ENCODE results near the gene RAB40AL.
"Not testable (repeated sequence)": the region's sequence is repeated elsewhere in the genome, so short reads cannot be mapped to it uniquely, and the experiment has no call there.

RAB40AL gene
- 0 to 0.16 (median 0.03) reads per million in 18 experiments for total RNA-seq

- DNase-seq, result not testable (repeated sequence)
Observed at GRCh38 chrX:102936972-102937371, at the start of gene RAB40AL. TSS of gene RAB40AL (plus strand) at chrX:102937272. CDS start at chrX:102937319, 47 bp downstream.

DNA sequence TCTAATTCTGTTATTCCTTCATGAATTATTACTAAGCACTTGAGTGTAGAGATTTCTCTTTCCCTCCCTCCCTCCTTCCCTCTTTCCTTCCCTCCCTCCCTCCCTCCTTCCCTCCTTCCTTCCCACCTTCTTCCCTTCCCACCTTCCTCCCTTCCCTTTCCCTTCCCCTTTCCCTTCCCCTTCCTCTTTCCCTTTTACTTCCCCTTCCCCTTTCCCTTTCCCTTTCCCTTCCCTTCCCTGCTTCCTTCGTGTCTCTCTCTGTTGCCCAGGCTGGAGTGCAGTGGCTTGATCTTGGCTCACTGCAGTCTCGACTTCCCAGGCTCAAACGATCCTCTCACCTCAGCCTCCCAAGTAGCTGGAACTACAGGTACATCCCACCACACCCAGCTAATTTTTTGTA is 49.4 kb upstream of the RAB40AL start:
- DNase-seq, result no peak

DNA sequence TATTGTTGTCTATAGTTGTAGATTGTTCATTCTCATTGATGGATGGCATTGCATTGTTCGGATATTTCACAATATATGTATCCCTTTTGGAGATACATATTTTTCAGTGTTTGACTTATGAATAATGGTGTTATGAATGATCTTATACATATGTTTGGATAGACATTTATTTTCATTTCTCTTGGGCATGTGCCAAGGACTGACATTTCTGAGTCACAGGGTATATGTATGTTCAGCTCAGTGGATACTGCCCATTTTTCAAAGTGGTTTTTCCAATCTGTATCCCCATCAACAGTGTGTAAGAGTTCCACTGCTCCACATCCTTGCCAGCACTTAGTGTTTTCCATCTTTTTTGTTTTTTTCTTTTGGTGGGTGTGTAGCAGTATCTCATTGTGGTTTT is 45.0 kb upstream of the RAB40AL start:
- DNase-seq, result no peak

GRCh38 chrX:102899940-102900916 is 36.8 kb upstream of the RAB40AL start:
- peak; percentile 57 to 61 for DNase-seq

GRCh38 chrX:102902355-102902754 is 34.7 kb upstream of the RAB40AL start:
- DNase-seq, result no peak

DNA sequence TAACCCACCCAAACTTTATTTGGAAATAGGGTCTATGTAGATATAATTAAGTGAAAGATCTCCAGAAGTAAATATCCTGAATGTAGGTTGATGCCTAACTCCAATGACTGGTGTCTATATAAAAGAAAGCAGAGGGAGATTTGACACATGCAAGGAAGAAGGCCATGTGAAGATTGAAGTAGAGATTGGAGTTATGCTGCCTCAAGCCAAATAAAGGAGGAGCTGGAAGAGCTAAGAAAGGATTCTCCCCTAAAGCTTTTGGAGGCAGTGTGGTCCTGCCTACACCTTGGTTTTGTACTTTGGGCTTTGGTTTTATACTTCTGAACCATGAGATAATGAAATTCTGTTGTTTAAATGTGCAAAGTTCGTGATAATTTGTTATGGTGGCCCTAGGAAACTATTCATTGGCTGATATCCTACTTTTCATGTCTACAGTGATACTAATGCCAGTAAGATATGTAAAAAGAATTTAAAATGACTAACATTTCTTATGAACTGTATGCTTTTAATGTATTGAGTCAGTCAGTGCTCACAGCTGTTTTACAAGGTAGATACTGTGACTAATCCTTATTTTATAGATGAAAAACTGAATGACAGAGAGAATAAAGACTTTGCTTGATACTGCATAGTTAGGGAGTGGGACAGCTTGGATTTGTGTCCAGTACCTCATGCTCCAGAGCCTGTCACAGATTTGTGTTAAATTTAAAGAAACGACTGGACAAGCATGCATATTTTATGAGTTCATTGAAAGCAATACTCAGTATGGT is 5.9 kb upstream of the RAB40AL start:
- DNase-seq, result no peak

DNA sequence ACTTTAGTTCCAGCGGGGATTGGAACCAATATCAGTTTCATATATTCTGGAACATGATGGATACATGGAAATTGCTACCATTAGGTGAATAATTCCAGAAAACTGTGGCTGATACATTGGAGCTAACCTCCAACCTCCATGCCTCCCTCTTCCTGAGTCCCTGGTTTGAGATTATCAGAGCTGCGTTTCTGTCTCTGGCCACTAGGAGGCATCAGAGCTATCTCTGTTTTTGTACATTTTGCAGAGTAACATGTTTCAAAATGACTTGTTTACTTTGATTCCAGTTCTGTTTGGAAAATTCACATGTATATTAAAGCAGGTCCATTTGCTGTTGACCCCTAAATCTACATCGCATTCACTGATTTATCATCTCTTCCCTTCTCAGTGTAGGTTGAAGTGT is 2.4 kb upstream of the RAB40AL start:
- peak; percentile 48 for DNase-seq

- DNase-seq, result peak; percentile 42 to 54
Observed at GRCh38 chrX:102950908-102951866, 14.1 kb downstream of the RAB40AL start.

DNA sequence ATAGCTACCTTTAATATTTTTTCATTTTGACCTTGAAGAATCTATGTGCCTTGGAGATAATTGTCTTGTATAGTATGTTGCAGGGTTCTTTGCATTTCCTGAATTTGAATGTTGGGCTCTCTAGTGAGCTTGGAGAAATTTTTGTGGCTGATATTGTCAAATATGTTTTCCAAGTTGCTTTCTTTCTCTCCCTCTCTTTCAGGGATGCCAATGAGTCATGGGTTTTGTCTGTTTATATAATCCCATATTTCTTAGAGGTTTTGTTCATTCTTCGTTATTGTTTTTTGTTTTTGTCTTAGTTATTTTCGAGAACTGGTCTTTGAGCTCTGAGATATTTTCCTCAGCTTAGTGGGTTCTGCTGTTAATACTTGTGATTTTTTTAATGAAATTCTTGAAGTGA is 20.7 kb downstream of the RAB40AL start:
- DNase-seq, result no peak

- DNase-seq, result no peak
Observed at GRCh38 chrX:102958794-102959193, 21.7 kb downstream of the RAB40AL start.

GRCh38 chrX:102959471-102959870 is 22.4 kb downstream of the RAB40AL start:
- no peak for DNase-seq

DNA sequence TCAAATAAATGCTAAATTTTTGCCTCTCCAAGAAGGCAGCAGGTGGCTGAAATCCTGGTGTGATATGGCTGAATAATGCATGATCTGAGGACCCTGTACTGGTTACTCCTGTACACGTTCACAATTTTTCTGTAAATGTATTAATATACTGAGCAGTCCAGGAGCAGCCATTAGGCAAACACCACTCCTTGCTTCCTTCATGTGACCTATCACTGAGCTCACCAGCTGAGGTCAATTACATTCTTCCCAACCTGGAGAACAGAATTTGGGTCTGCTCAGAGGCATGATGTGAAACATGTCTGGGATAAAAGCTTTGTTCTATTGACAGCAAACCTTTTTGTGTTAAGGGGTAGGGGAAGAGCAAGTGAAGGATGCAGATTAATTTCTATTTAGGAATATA is 26.9 kb downstream of the RAB40AL start:
- DNase-seq, result no peak

DNA sequence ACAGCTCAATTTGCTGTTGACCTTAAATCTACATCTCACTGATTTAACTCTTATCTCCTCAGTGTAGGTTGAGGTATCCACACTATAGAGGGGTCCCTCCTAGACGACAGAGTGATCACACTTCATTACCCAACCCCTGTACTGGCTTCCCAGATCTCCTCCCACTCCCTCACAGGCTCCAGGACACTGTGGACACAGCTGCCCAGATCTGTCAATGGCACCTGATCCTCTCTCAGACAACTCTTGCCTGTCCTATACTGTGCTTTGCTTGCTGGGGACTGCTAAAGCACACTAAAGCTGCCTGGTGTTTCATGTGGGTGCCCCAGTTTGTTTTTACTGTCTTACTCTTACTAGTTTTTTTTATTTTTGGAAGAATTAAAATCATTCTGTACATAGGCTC is 27.9 kb downstream of the RAB40AL start:
- no peak for DNase-seq

DNA sequence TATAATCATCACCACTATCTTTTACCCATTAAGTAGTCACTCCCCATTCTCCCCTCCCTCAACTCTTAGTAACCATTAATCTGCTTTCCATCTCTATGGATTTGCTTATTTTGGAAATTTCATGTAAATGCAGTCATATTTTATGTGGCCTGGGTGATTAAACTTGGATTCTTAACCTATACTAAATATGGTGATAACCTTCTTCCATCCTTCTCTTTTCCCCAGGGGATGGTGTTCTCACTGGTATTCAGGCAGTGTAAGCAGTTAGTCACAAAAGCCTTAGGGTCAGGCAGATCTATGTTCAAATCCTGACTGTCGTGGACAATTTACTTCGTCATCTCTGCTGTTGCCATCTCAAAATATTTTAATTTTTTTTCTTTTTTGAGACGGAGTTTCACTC is 29.6 kb downstream of the RAB40AL start:
- DNase-seq, result no peak

DNA sequence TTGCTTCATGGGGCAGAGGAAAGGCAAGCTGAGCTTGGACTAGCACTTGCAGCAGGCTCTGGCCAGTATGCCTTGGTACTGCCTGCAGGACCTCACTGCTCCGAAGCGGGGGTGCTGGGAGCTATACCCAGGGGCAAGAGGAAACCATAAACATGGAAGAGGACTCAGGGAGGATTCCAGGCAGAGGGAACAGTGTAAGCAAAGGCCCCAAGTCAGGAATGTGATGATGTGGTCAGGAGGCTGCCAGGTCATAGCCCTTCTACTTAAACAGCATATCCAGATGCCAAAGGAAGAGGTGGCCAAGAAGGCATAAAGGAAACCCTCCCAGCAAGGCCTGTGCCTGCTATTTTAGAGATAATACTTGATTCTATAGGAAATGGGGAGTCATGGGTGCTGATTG is 31.1 kb downstream of the RAB40AL start:
- no peak for DNase-seq

GRCh38 chrX:102971536-102971935 is 34.5 kb downstream of the RAB40AL start:
- not testable (repeated sequence) for DNase-seq

DNA sequence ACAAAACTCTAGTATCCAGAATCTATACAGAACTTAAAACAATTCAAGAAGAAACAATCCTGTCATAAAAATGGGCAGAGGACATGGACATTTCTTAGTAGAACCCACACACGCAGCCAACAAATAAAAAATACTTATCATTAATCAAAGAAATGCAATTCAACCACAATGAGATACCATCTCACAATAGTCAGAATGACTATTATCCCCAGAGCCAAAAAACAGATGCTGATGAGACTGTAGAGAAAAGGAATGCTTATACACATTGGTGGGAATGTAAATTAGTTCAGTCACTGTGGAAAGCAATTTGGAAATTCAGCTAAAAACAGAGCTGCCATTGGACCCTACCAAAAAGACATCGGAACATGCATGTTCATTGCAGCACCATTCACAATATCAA is 37.9 kb downstream of the RAB40AL start:
- DNase-seq, result no peak

DNA sequence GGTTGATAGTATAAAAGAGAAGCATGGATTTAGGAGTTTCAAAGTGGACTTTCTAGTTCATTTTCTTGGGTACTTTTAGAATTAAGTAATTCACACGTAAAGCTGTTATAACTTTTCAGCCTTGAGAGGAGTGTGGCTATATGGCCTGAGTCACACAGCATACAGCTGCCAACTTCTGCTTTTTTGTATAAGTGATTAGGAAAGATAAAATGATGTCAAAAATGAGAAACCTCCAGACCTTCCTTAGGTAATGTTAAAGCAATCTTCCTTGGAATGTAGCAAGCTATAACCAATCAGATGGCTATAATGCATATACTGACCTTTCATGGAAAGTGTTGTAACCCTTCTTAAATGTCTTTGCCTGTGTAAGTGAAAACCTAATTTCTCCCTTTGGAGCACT is 39.2 kb downstream of the RAB40AL start:
- peak; percentile 59 to 81 for DNase-seq

- no peak for DNase-seq
Observed at GRCh38 chrX:102976793-102977495, 39.9 kb downstream of the RAB40AL start.

GRCh38 chrX:102978594-102978993 is 41.5 kb downstream of the RAB40AL start:
- DNase-seq, result no peak

DNA sequence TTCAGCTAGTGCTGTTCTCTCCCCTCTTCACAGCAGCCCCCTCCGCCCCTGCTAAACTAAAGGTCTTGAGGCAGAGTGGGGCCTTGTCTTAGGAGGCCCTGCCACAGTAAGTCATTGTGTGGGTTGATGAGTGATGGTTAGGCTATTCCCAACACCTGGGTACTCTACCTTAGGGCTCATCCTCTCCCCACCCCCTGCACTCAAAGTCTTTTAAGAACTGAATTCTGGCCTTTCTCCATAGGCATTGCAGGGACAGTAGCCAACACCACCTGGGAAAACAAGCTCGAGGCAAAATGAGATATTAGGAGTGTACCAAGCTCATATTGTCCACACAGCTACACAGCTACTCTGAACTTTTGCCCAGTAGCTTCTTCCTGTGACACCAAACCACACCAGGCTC is 42.5 kb downstream of the RAB40AL start:
- no peak for DNase-seq

DNA sequence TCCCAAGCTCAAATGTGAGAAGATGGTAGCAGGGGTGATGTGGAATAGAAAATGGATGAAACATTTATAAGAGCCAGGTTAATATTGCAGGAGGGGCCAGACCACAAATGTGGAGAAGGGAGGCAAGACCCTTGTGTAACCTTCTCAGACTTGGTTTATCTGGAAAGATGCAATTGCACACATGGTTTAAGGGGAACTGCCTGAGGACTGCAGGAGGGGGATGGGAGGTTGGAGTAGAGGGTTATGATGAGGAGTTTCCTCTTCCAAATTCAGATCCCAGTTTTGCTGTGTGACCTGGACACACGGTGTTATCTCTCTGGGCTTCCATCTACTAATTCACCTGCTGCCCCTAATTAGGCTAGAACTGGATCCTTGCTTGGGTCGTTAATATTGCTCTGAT is 46.1 kb downstream of the RAB40AL start:
- DNase-seq, result no peak
